Measurements from ENCODE around the gene C13orf42.

C13orf42 gene

DNA sequence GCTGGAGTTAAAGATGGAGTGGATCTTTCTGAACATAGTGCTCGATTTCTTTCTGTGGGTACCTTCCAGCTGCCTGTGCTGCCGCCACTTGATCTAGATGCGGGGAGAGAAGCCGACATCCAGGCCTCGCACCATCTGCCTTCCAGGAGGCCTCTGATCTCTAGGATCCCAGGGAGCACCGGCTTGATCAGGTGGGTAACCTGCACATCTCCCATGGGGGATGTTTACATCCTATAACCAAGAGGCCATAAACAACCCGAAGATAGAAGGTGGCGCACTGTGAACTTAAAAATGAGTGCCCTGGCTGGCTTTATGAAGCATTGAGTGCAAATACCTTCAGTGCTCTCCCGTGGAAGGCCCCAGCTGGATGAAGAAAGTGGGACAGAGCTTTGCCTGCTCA, at the start of gene C13orf42:
Gene C13orf42, minus strand, starts transcription at position 101 of the 400 bp plus-strand sequence. Its CDS starts 65 bp downstream, at position 36.
- DNase-seq (ENCODE audit: low read depth in 3 of 3), result no peak

DNA sequence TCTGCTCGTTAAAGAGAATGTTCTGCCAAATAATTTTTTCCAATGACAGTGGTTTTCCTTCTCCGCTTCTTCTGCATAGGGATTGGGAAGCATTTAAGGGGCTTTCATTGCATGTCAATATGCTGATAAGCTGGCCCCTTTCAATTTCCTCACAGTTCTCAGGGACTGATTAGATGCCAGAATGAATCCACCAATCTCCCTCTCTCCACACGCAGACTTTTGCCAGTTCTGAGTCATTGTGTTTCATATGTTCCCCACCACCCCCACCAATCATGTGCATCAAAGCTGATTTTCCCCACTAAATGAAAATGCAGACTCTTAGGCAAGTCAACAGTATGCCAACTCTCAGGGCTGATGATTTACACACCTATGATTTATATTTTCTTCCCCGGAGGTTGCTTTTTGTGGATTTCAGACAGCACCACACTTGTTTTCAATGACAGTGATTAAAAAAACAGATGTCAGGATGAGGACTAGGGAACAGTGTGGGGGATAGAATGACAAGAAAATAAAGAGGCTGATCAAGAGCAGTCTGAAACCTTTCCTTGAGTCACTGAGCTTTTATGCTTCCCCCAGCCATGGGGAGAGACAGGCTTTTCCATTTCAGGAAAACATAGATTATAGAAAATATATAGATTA, 47.9 kb upstream of the C13orf42 start:
- DNase-seq (ENCODE audit: low read depth in 3 of 3), result no peak

DNA sequence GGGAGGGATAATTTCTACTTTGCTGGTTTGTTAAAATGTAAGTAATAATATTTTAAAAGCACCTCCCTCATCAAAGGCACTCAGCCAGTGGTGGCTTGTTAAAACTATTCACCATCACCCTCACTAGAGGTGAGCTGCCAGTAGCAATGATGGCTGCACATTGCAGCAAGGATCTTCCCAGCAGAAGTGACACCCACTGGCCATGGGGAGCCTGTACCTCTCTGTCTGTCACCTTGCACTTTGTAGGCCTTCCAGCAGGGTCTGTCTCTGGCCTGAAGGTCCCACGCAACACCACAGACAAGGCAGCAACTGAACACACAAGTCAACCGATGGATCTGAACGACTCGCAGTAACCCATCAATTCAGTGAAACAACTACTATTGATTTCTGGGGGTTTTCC, 47.3 kb upstream of the C13orf42 start:
- no peak for DNase-seq (ENCODE audit: low read depth in 3 of 3)

DNA sequence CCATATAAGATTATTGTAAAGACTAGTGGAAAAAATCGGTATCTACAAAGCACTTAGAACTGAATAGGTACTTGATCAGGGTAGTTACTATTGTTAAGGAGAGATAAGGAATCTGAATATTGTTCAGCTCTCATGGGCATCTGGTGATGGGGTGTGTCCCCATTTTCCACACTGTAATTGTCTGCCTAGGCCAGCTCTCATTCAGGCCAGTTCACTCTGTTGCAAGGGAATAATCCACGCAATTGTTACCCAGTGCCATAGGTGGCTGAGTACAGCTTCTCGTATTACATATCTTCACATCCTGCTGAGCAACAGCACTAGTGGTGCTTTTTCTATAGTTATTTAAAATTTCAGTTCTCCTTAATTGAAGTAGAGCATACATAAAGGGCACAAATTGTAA, 45.6 kb upstream of the C13orf42 start:
- DNase-seq (ENCODE audit: low read depth in 3 of 3), result no peak

DNA sequence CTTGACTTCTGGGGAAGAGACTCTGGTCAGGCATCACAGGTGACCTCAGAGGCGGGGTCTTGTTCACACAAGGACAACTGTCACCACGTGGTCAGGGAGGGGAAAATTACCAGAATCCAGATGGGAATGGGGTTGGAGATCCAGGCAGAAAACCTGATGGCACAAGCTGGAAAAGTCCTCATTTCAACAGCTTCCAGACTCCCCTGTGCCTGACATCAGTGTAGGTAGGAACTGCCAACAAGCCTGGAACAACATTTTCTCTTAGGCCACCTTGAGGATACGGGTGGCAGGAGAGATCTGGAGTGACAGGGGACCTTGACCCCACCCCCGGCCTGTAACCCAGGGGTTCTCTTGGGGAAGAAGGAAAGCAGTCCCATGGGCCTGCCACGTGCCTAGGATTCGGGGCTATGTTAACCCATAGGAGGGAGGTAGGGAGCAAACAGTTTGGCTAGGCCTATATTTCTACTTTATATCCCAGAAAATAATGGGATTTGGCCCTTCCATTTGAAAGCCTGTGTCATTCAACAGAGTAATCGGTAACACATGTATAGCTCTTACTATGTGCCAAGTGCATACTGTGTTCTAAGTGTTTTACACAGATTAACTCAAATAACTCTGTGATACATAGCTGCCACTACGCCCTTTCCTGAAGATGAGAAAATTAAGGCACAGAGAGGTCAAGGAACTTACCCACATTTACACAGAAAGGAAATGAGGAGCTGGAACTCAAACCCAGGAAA, 44.9 kb upstream of the C13orf42 start:
- DNase-seq (ENCODE audit: low read depth in 3 of 3), result no peak

DNA sequence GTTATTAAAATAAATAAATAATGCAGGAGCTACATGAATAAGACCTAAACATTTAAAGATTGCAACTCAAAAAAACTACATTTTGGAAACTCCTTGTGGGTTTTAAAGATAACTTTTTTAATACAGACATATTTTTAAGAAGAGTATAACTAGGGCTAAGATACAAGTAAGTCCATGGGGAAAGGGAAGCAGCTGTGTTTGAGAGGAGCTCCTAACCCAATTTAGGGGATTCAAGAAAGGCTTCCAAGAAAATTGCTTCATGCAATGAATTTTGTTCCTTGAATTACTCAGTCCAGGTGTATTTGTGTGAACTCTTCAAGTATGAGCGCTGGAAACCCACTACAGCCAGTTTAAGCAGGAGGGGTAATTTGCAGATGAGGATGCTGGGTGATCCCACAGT, 44.1 kb upstream of the C13orf42 start:
- DNase-seq (ENCODE audit: low read depth in 3 of 3), result no peak

DNA sequence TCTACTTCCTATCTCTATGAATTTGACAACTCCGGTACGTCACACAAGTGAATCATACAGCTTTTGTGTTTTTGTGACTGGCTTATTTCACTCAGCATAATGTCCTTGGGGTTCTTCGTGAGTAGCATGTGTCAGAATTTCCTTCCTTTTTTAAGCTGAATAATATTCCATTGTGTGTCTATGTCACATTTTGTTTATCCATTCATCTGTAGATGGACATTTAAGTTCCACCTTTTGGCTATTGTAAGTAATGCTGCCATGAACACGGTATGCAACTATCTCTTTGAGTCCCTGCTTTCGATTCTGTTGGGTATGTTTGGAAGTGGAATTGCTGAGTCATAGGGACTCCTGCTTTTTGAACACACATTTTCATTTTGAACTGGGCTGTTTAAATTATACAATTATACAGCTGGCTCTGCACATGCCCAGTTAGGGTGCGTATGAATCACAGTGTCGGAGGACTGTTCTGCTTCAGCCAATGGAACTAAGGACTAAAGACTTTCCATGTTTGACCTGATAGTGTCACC, 43.0 kb upstream of the C13orf42 start:
- DNase-seq (ENCODE audit: low read depth in 3 of 3), result peak in 1 of 3 experiments; percentile 15

DNA sequence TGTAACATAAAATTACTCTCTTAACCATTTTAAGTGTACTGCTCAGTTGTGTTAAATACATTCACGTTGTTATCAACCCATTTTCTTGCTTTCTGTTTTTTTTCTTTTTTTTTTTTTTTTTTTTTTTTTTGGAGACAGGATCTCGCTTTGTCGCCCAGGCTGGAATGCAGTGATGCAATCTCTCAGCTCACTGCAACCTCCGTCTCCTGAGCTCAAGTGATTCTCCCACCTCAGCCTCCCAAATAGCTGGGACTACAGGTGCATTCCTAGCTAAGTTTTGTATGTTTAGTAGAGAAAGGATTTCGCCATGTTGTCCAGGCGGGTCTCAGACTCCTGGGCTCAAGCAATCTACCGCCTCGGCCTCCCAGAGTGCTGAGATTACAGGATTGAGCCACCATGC, 42.5 kb upstream of the C13orf42 start:
- DNase-seq (ENCODE audit: low read depth in 3 of 3), result no peak

DNA sequence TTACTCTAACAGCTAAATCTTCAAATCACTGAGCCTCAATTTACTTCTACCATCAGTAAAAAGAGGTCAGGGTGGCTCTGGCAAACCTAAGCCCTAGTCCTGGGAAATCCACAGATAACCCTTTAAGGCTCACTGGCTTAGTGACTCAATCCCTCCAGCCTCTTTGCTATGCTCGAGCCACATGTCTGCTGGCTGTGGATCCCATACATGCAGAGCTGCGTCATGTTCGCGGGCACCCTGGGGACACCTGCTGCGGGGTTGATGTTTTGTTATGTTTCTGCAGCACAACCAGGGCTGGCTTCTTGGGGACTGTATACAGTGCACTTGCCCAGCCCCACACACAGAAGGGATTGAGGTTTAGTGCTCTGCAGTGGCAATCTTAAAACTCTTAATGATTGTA, 41.6 kb upstream of the C13orf42 start:
- DNase-seq (ENCODE audit: low read depth in 3 of 3), result no peak

DNA sequence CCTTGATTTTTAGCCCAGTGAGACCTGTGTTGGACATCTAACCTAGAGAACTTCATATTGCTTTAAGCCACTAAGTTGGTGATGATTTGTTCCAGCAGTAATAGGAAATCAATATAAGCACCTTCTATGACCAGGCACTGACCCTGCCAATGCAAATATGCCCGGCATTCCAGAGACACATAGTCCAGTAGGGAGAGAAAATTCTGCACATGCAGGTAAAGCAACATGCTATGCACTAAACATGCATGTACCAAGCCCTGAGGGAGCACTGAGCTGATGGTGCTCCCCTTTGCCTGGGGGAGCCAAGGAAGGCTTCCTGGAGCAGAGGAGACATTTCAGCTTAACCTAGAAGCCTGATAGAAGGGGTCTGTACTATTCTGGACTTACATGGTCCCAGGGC, 40.4 kb upstream of the C13orf42 start:
- no peak for DNase-seq (ENCODE audit: low read depth in 3 of 3)

DNA sequence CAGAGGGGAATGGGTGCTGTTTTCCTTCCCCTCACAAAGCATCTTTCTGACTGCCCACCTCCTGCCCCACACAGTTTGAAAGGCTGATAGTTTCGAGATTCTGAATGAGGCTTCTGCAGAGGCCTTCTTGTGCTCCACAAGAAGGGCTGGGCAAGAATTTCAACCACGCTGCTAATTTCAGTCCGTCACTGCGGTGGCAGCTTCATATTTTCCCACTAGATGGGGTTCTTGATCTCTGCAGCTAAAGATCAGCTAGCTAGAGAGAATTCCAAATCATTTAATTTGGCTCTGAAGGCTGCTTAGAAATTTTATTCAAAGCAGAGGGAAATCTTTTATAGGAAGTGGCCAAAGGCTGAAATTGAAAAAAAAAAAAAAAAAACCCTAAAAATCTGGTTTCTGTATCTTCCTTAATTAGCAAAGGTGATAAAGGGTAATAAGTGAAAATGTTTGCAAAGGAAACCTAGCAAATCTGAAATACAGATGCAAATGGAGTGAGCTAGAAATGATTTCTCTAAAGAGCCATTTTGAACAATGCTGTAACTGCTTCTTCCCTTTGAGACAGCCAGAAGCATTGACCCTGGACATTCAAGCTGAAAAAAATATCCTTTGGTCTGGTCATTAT, 38.0 kb upstream of the C13orf42 start:
- DNase-seq (ENCODE audit: low read depth in 3 of 3), result no peak

DNA sequence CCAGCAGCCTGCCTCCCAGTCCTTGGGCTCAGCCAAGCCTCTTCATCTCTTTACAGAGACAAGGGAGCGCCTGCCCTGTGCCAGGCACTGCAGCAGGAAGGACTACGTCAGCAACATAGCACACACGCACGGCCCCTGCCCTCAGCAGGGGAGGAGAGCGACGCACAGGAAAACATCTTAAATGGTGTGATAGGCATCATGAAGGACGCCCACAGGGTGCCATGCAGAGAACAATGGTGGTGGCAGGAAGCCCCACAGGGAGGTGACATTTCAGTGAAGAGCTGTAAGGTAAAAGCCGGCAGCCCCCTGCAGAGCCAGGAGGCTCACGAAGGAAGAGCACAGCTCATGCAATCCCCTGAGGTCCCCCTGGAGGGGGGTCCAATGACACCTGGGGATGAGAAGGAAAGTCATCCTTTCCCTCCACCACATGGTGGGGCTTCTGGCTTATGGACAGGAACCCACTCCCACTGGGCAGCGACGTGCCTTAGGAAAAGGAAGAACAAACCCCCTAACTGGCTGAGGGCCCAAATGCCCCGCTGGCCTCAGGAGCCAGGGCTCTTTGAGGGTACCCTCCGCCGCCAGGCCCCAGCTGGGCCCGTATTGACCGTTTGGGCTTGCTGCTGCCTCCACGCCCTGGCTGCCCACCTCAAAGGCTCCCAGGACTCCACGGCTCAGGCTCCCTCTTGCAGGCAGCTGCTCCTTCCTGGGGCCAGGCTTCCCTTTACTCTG, 37.3 kb upstream of the C13orf42 start:
- no peak for DNase-seq (ENCODE audit: low read depth in 3 of 3)

DNA sequence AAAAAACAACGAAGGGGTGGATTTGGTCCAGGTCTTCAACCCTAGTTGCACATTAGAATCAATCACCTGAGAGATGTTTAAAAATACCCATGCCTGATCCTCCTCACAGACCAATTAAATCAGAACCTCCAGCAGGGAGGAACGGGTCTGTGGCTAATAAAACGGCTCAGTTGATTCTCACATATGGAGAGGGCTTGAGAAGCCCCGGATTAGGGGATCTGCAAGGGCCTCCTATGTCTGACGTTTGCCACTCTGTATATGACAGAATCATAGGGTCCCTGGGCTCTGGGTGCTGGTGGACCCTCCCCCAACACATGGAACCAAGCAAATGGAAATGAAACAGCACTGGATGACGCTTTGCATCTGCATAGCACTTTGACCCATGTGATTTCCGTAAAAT, 36.7 kb upstream of the C13orf42 start:
- DNase-seq (ENCODE audit: low read depth in 3 of 3), result no peak

DNA sequence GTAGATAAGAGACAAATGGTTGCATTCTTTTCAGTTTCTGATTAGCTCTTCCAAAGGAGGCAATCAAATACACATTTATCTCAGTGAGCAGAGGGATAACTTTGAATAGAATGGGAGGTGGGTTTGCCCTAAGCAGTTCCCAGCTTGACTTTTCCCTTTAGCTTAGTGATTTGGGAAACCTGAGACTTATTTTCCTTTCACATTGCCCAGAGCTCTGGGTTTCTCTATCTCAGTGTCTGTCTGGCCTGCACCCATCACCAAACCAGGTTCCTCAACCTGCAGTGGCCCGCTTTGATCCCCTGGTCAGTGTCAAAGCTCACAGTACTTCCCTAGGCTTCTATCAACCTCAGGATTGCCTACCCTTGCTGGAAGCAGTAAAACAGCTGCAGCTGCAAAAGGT, 35.6 kb upstream of the C13orf42 start:
- no peak for DNase-seq (ENCODE audit: low read depth in 3 of 3)

DNA sequence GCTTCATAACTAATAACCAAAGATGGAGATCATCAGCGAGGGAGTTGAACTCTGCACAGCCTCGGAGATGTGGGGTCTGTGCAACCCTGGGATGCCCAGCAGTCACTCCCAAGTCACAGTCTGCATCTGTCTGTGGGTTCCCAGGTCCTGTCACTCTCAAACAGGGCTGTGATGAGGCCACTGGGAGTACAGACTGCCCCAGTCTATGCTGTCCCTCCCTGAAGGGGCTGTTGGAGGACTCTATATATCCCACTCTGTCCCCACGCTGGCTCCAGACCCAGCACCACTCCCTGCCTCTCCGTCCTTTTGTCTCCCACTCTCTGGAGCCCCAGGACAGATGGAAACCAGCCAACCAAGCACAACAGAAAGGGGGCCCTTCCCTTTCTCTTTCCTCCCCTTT, 26.2 kb upstream of the C13orf42 start:
- DNase-seq (ENCODE audit: low read depth in 3 of 3), result no peak

DNA sequence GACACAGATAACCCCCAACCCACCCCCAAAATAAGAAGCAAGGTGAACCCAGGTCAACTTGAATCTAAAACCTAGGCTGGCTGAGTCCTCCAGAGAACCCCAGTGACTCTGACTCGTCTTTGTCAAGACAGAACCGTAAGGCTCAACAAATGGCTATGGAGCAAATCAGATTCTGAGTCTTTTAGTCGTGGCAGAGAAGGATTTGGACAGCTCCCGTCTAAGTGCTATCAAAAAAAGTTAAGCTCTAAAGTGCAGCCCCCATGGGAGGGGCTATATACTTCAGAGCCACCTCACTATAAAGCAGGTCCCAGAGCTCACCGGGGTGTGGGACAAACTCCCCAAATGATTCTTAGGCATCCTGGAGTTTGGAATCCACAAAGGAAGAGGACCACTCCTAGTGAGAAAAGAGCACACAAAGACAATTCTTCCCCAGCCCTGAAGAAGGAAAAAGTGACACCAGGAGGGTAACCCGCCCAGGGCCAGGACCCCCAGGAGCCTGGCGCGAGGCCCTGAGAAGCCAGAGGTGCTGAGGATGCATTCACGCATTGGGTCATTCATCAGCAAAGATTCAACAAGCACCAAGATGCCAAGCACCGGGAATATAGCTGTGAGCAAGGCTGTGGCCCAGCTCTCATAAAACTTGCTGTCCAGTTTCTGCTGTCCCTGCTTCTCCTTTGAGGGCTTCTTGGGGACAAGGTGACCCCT, 25.4 kb upstream of the C13orf42 start:
- no peak for DNase-seq (ENCODE audit: low read depth in 3 of 3)

DNA sequence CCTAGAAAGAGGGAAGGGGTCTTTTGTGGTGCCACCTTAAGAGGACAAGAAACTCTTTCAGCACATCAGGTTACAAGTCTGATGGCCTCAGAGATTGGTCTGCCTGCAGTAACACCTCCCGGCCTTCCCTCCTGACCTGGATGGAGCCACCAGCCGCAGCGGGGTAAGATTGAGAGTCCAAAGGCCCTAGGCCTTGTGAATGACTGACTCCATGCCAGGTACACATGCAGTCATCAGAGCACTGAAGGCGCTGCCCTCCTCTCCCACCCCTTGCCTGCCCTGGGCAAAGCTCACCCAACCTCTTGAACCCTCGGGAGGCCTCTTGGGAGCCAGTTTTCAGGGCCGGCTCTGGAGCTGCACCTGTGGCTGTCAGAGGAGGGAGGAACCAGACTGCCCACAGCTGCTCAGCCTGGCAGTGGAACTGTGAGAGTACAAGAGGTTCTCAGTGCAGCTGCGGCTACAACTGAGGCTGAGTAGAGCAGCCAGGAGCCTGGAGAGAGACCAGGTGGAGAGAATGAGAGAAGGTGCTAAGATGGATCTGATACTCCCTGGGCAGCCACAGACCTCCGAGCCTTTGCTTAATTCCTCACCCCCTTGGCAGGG, 23.8 kb upstream of the C13orf42 start:
- DNase-seq (ENCODE audit: low read depth in 3 of 3), result no peak

DNA sequence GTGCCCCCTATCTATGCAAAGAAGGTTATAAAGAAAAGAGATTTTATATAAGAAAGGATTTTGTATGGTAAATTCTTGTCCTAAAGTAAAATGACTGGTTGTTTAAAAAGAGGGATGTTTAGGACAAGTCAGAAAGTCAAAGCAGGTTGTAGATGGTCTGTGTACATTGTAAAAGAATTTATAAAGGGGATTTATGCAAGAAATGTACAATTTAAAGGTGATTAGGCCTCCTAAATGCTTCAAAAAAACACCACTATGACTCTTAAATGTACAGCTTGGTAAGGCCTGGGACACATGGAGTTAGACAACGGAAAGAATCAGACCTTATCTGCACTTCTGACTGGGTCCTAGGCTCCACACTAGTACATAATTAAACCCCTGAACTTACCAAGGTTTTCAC, 19.3 kb upstream of the C13orf42 start:
- DNase-seq (ENCODE audit: low read depth in 3 of 3), result no peak

DNA sequence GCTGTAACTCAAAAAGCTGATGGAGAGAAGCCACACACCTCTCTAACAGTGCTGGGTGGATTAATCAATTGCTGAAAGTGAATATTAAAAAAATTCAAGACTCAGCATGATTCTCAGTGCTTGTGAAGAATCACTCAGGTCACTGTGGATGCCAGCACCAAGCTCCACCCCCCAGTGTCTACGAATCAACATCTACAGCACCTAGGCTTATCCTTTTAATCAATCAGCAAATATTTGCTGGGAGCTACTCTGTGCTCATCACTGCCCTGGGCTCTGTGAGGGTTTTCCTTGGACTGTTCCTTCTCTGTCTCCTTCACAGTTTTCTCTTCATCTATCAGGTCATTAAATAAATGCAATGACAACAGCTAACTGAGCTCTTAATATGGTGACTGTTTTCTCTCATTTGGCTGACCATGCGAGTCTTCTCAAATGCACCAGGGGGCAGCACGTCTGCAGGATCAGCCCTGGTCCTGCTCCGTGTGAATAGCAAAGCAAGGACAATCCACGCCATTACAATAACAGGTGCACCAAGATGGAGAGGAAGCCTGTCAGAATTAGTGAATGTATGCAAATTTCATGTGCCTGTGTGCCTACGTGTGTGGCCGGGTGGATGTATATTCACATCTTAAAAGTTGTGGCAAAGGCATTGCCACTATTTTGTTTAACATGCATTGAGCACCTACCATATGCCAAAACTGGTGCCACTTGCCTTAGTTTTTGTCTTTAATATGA, 14.6 kb upstream of the C13orf42 start:
- DNase-seq (ENCODE audit: low read depth in 3 of 3), result peak in 2 of 3 experiments; percentile 16 to 28

DNA sequence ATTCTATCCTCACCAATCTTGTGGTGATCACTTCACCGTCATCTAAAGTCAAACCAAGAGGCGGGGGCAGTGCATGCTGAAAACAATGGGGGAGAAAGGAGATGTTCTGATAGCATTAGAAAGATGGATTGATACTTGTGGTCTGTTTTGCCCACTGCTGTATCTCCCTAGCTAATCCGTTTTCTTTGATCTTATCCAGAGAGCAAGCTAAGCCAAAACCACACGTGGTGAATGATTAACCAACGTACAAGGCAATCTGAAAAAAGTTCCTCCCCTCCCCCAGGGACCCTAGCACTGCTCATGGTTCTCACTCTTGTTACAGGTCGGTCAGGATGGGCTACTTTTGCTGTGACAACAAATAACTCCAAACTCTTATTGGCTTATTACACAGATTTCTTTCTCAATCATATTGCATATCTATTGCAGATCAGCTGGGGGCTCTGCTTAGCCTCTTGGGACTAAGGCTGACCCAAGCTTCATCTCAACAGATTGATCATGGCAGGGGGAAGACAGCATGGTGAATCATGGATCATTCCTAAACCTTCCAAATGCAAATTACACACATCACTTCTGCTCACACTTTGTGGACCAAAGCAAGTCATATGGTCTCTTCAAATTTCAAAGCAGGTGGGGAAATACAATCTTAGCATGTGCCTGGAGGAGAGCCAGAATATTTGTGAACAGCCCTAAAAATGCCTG, 11.9 kb upstream of the C13orf42 start:
- DNase-seq (ENCODE audit: low read depth in 3 of 3), result peak in 1 of 3 experiments; percentile 10

Data from stimulated activated CD4-positive, alpha-beta T cell treated with anti-CD3 and anti-CD28 coated beads, TNF-alpha, amount 100 ng/mL, for 24 hours (primary cell).